ENCODE measurements around the gene CYP4Z1.
"Not testable (repeated sequence)": the region's sequence is repeated elsewhere in the genome, so short reads cannot be mapped to it uniquely, and the experiment has no call there.

CYP4Z1 gene

DNA sequence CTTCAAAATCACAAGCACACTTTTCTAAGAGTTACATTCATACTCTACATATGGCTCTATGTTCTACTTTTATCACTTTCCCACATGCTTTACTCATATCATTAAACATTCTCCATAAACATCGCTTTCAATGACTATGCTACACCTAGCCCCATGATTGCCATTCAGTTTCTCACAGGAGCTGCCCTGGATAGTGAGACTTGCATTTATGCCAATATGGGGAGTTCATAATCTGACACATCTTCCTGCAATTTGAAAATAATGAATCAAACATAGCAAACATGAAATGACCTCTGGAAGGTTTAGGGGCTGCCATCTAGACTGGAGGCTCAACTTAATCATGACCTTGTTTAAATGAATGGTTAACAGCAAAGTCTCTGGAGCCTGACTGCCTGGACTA, 61.2 kb downstream of the CYP4Z1 start:
- no peak for DNase-seq (ENCODE audit: low read depth)

DNA sequence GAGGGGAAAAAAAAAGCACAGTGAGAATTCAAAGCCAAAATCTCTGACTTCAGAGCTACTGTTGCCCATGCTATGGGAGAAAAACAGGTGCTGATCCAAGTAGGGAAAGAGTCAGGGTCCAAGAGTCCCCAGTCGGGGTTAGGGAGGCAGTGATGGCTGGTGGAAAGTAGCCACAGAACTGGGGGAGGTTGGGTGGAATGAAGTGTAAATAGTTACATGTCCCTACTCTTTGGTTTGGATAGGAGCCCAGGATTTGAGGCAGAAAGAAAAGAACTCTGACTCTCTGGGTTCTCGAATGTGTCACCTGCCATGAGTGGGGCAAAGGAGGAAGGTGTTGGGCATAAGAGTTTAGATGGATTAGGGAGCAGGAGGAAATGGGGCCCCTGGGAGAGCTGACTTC, 61.8 kb downstream of the CYP4Z1 start:
- DNase-seq (ENCODE audit: low read depth), result not testable (repeated sequence)

DNA sequence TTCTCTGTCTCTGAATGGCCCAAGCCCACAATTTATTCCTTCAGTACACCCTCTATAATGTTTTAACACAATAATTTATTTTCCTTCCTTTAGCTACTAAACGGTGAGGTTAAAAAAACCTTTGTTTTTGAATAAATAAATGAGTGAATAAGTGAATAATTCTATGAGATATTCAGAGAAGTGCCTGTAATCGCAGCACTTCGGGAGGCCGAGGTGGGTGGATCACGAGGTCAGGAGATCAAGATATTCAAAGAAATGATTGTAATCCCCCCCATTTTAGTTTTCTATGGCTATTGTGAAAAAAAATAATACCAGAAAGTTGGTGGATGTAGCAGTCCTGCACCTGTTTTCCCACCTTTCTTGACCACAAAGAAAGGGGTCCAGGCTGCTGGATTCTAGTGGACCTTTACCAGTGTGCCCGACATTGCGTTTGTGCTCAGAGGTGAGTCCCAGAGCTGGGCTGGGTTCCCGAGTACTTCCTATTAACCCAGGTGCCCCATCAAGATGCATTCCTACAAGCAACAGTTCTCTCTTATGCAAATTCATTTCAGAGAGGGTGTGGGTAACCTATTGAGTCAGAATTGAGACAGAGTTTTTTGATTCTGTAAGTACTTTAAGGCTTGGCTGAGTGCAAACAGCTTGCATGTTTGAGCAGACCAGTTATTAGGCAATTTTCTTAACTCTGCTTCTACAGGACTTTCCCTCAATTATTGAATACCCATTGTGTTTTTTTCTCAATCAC, 62.6 kb downstream of the CYP4Z1 start:
- DNase-seq (ENCODE audit: low read depth), result not testable (repeated sequence)

DNA sequence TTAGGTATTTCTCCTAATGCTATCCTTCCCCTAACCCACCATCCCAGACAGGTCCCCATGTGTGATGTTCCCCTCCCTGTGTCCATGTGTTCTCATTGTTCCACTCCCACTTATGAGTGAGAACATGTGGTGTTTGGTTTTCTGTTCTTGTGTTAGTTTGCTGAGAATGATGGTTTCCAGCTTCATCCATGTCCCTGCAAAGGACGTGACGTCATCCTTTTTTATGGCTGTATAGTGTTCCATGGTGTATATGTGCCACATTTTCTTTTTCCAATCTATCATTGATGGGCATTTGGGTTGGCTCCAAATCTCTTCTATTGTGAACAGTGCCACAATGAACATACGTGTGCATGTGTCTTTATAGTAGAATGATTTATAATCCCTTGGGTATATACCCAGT, 65.6 kb downstream of the CYP4Z1 start:
- DNase-seq (ENCODE audit: low read depth), result not testable (repeated sequence)

DNA sequence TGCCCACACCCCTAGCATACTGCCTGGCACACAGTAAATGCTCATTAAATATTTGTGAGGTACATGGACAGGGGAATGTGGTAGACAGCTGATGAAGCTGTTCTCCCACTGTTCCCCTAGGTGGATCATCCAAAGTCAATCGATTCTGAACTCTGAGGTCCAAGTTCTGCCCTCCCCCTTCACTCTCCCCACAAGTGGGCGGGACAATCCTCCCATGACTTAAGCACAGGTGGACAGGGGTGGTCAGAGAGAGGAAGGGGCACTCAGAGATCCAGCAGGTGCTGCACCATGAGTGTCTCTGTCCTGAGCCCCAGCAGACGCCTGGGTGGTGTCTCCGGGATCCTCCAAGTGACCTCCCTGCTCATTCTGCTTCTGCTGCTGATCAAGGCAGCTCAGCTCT, 70.2 kb downstream of the CYP4Z1 start, which contains the start of gene CYP4A22:
CYP4A22 (plus strand) TSS at position 244 of the 400 bp plus-strand sequence; CDS start at position 289, 45 bp downstream.
- DNase-seq (ENCODE audit: low read depth), result no peak

DNA sequence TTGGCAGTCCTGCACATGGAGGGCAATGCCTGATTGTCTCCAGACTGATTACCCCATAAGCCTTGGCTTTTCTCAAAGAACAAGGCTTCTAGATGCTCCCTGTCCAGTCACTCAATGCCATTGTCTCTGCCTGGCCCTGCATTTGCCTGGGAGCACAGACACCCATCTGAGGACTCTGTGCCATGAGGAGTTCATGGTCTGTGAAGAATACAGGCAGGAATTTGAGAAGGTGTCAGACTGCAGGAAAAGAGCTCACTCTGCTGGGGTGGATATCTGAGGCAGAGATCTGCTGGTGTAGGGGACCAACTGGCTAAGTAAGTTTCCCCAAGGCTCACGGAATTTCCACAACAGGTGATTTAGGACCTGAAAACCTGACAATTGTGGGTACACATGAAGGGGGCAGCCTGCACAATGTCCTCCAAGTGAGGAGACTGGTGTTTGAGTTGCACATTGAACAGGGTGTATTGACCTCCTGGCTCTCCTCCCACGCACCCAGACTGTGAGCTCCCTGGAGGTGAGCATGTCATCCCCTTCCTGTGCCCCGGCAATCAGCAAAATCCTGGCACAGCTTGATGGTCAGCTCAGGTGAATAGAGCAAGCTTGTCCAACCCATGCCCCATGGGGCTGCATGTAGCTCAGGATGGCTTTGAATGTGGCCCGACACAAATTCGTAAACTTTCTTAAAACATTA, 71.0 kb downstream of the CYP4Z1 start:
- DNase-seq (ENCODE audit: low read depth), result no peak

DNA sequence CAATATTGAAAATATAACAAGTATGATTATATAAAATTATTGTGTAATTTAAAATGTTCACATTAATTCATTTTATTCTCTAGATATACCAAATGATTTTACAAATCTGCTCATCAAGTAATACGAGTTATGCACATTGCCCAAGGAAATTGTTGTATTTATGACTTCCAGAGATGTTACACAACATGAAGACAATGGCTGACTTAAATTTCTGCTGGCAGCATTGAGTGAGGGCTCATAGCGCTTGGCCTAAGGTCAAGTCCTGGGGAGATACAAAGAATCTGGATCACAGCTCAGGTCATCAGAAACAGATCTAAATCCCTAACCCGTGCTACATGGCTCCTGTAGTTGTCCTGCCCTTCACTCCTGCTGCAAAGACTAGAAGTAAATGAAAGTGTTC, 73.3 kb downstream of the CYP4Z1 start:
- not testable (repeated sequence) for DNase-seq (ENCODE audit: low read depth)

DNA sequence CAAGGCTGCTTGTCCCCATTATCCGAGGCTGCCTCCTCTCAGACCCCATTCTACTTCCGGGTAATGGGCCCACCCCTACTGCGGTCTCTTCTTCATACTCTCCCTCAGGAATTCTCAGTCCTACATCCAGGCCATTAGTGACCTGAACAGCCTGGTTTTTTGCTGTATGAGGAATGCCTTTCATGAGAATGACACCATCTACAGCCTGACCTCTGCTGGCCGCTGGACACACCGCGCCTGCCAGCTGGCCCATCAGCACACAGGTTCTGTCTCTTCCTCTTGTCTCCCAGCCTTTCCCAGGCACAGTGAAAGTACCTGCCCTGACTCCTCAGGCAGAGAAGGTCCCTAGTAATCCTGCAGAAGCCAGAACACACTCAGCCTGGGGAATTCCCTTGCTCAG, 76.6 kb downstream of the CYP4Z1 start:
- DNase-seq (ENCODE audit: low read depth), result not testable (repeated sequence)

DNA sequence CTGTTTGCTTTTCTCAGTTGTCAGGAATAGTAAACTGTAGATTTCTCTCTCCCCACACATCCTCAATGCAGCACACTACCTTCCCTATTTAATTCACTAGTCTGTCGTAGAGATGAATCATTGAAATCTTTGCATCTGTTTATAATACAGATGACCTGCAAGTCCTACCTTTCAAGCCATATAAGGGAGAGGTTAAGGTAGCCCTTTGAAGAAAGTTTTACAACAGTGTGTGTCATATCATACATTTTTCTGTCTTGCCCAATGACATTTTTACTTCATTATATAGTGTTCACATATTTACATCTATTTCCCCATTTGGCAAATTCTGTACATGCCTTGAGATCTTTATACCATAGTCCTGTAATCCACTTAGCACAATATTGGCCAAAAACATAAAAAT, 79.5 kb downstream of the CYP4Z1 start:
- DNase-seq (ENCODE audit: low read depth), result not testable (repeated sequence)

GRCh38 chr1:47147047-47147785, 80.2 kb downstream of the CYP4Z1 start:
- no peak for DNase-seq (ENCODE audit: low read depth)

DNA sequence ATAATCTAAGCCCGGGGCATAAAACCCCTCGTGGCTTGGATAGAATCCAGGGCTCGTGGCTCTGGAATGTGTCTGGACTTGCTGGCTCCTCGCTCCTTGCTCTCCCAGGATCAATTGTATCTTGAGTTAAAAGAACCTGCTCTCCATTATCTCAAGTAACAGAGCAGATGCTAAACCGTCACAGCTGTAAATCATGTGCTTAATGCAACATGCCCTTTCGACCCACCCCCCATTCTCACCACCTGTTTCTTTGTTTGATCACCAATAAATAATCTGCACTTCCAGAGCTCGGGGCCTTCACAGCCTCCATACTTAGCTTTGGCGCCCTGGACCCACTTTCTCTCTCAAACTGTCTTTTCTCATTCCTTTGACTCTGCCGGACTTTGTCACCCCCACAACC, 82.1 kb downstream of the CYP4Z1 start:
- not testable (repeated sequence) for DNase-seq (ENCODE audit: low read depth)

DNA sequence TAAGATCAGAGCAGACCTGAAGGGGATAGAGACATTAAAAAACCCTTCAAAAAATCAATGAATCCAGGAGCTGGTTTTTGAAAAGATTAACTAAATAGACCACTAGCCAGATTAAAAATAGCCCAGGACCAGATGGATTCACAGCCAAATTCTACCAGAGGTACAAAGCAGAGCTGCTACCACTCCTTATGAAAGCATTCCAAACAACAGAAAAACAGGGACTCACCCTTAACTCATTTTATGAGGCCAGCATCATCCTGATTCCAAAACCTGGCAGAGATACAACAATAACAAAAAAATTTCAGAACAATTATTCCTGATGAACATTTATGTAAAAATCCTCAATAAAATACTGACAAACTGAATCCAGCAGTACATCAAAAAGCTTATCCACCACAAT, 89.4 kb downstream of the CYP4Z1 start:
- not testable (repeated sequence) for DNase-seq (ENCODE audit: low read depth)

GRCh38 chr1:47157957-47158356, 90.9 kb downstream of the CYP4Z1 start:
- not testable (repeated sequence) for DNase-seq (ENCODE audit: low read depth)

DNA sequence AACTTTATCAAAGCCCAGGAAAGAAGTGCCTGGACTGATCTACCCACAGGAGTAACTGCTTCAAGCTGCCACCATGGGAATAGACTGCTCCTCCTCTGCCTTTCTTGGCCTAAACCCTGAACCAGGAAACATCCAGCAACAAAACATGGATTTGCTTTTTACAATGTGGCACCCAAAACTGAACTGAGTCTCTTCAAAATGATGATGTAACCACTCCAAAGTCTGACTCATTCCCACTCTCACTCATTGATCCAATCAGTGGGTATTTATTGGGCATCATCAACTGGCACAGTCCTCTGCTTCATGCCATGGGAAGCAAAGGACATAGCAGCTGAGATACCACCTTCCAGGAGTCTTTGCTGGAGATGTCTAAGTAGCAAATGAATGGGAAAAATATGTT, 93.7 kb downstream of the CYP4Z1 start:
- DNase-seq (ENCODE audit: low read depth), result no peak

GRCh38 chr1:47161298-47162040, 94.4 kb downstream of the CYP4Z1 start:
- DNase-seq (ENCODE audit: low read depth), result no peak

DNA sequence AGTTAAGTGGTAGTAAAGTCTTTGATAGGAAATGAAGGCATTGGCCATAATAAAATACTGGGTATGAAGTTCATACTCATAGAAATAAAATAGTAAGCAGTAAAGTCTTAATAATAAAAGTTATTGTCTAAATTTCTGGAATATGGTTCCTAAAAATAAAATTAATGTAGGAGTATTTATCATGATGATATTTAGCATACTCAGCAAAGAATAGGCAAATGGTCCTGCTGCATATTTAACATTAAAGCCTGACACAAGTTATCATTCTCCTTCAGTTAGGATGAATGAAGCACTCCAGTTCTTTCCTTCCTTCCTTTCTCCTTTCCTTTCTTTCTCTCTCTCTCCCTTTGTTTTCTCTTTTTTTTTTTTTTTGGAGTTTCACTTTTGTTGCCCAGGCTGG, 97.5 kb downstream of the CYP4Z1 start:
- DNase-seq (ENCODE audit: low read depth), result no peak
